Astrocyte (in vitro differentiated cells and primary cell): ENCODE measurements around the gene PLCB4. TPM values are rescaled to one million over a fixed set of nuclear protein-coding genes. Genes with fewer than 3 reads are reported as not detected.

Source experiments
- DNase-seq: peaks from one replicate; pipeline ENCODE4 v3.0.0-alpha.2; 2010; ENCODE audit warnings: low read depth
- FAIRE-seq: peaks from 2 replicates; lab custom pipeline; 2011; peaks lifted over from hg19 to GRCh38; lab: Jason Lieb, UNC
- H2AFZ ChIP-seq: 2 replicates; pipeline ENCODE4 v1.6.0; 2012; ENCODE audit warnings: low read depth, low read length, inconsistent platforms
- H3K27ac ChIP-seq: 2 replicates; pipeline ENCODE4 v1.5.1; 2011; ENCODE audit warnings: low read depth, low read length, inconsistent platforms
- H3K27me3 ChIP-seq: 2 replicates; pipeline ENCODE4 v1.6.0; 2011; ENCODE audit warnings: low read length, inconsistent platforms; ENCODE audit not compliant: insufficient read depth
- H3K36me3 ChIP-seq: 2 replicates; pipeline ENCODE4 v1.5.1; 2011; ENCODE audit warnings: low read length, inconsistent platforms; ENCODE audit not compliant: insufficient read depth
- H3K4me1 ChIP-seq: 2 replicates; pipeline ENCODE4 v1.5.1; 2011; ENCODE audit warnings: low read length, inconsistent platforms; ENCODE audit not compliant: insufficient read depth
- H3K4me2 ChIP-seq: 2 replicates; pipeline ENCODE4 v1.6.0; 2012; ENCODE audit warnings: low read length, inconsistent platforms
- H3K4me3 ChIP-seq: 2 replicates; pipeline ENCODE4 v1.5.1; 2011; ENCODE audit warnings: low read depth, mild to moderate bottlenecking, low read length, inconsistent platforms; ENCODE audit not compliant: insufficient read depth
- H3K79me2 ChIP-seq: 2 replicates; pipeline ENCODE4 v1.6.0; 2012; ENCODE audit warnings: mild to moderate bottlenecking, low read length, inconsistent platforms; ENCODE audit not compliant: insufficient read depth
- H3K9ac ChIP-seq: 2 replicates; pipeline ENCODE4 v1.6.0; 2012; ENCODE audit warnings: mild to moderate bottlenecking, low read length, inconsistent platforms
- H3K9me3 ChIP-seq: 2 replicates; pipeline ENCODE4 v1.5.1; 2012; ENCODE audit warnings: low read depth, mild to moderate bottlenecking, low read length, inconsistent platforms; ENCODE audit not compliant: insufficient read depth
- H4K20me1 ChIP-seq: 2 replicates; pipeline ENCODE4 v1.6.0; 2012; ENCODE audit warnings: low read length, inconsistent platforms; ENCODE audit not compliant: insufficient read depth
- H3K27ac Mint-ChIP-seq: one replicate; pipeline ENCODE4 v1.8.0; 2021; ENCODE audit warnings: mild to moderate bottlenecking, mixed read lengths; ENCODE audit not compliant: unreplicated experiment
- H3K27me3 Mint-ChIP-seq: one replicate; pipeline ENCODE4 v1.8.0; 2021; ENCODE audit warnings: low read depth, mixed read lengths; ENCODE audit not compliant: unreplicated experiment
- H3K36me3 Mint-ChIP-seq: one replicate; pipeline ENCODE4 v1.8.0; 2021; ENCODE audit warnings: low read depth, mixed read lengths; ENCODE audit not compliant: unreplicated experiment
- H3K4me1 Mint-ChIP-seq: one replicate; pipeline ENCODE4 v1.8.0; 2021; ENCODE audit warnings: low read depth, mixed read lengths; ENCODE audit not compliant: unreplicated experiment
- H3K4me3 Mint-ChIP-seq: one replicate; pipeline ENCODE4 v1.8.0; 2021; ENCODE audit warnings: mild to moderate bottlenecking, moderate library complexity, mixed read lengths; ENCODE audit not compliant: unreplicated experiment
- H3K9me3 Mint-ChIP-seq: one replicate; pipeline ENCODE4 v1.8.0; 2021; ENCODE audit warnings: mild to moderate bottlenecking, mixed read lengths; ENCODE audit not compliant: unreplicated experiment
- EZH2 ChIP-seq: IDR thresholded peaks from 2 replicates; pipeline ENCODE4 v1.6.1; 2012; ENCODE audit warnings: mild to moderate bottlenecking, low read length, inconsistent platforms; ENCODE audit not compliant: insufficient read depth
- total RNA-seq: library from RNA; stranded (reverse); gene quantifications from 2 replicates; pipeline ENCODE4 v1.2.1, GENCODE V29; 2021
- TF ChIP-seq, protein P1 (sequence below): IDR thresholded peaks from 2 replicates; pipeline ENCODE4 v1.5.1; 2011; ENCODE audit warnings: low read depth, mild to moderate bottlenecking, inconsistent platforms, low read length, moderate library complexity; ENCODE audit not compliant: insufficient read depth

Gene PLCB4
- total RNA-seq, 1 donor from 2014 or later = 58.2 TPM

DNA sequence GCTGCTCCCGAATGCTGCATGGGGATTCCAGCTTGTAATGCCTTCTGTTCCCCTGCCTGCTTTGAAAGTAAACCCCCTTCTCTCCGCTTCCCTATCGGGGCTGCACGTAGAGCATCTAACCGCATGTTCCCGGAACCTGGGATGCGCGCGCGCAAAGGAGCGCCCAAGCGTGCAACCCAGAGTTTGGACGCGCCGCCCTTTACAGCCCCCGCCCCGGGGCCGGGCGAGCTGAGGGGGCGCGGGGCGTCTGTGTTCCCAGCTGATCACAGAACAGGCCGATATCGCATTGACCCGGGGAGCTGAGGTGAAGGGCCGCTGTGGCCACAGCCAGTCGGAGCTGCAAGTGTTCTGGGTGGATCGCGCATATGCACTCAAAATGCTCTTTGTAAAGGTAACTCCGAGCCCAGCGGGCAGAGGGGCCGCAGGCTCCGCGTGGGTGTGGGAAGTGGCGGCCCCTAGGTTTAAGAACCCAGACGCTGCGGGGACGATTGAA lies 446.9 kb downstream of the PLCB4 start:
- peaks cover 3% of the 10 kb centered on the region for H3K4me1 ChIP-seq
- H2AFZ ChIP-seq = no peak overlapping the region
- Mint-ChIP-seq H3K27me3 (peaks cover 53% of the 10 kb centered on the region), H3K9me3 (peaks cover 3% of the 10 kb centered on the region), H3K27ac (no peak overlapping the region), H3K36me3 (no peaks in the 10 kb centered on the region), H3K4me1 (peaks cover 8% of the 10 kb centered on the region), H3K4me3 (peak overlapping the region; percentile 79)
- TF ChIP-seq, protein P1, sequence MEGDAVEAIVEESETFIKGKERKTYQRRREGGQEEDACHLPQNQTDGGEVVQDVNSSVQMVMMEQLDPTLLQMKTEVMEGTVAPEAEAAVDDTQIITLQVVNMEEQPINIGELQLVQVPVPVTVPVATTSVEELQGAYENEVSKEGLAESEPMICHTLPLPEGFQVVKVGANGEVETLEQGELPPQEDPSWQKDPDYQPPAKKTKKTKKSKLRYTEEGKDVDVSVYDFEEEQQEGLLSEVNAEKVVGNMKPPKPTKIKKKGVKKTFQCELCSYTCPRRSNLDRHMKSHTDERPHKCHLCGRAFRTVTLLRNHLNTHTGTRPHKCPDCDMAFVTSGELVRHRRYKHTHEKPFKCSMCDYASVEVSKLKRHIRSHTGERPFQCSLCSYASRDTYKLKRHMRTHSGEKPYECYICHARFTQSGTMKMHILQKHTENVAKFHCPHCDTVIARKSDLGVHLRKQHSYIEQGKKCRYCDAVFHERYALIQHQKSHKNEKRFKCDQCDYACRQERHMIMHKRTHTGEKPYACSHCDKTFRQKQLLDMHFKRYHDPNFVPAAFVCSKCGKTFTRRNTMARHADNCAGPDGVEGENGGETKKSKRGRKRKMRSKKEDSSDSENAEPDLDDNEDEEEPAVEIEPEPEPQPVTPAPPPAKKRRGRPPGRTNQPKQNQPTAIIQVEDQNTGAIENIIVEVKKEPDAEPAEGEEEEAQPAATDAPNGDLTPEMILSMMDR = no peak
- peak; percentile 69 for TF ChIP-seq EZH2
- peak overlapping the region; percentile 76 for H3K4me2 ChIP-seq
- H3K27me3 ChIP-seq = peaks cover 52% of the 10 kb centered on the region
- no peaks in the 10 kb centered on the region for H4K20me1 ChIP-seq
- H3K9me3 ChIP-seq = no peaks in the 10 kb centered on the region
- no peaks in the 10 kb centered on the region for H3K79me2 ChIP-seq
- no peak overlapping the region for H3K27ac ChIP-seq
- H3K9ac ChIP-seq = no peak overlapping the region
- DNase-seq = no peak
- H3K36me3 ChIP-seq = no peaks in the 10 kb centered on the region
- H3K4me3 ChIP-seq = peak overlapping the region; percentile 5
- FAIRE-seq = no peak

GRCh38 chr20:9516234-9516871 lies 447.5 kb downstream of the PLCB4 start:
- no peaks in the 10 kb centered on the region for H3K79me2 ChIP-seq
- H3K4me2 ChIP-seq = peak overlapping the region; percentile 76
- H3K27ac Mint-ChIP-seq = no peak overlapping the region
- DNase-seq = no peak
- peak overlapping the region; percentile 79 for H3K4me3 Mint-ChIP-seq
- peaks cover 8% of the 10 kb centered on the region for H3K4me1 Mint-ChIP-seq
- H3K4me3 ChIP-seq = no peak overlapping the region
- H3K9me3 ChIP-seq = no peaks in the 10 kb centered on the region
- peaks cover 3% of the 10 kb centered on the region for H3K4me1 ChIP-seq
- H3K27ac ChIP-seq = no peak overlapping the region
- no peak overlapping the region for H3K9ac ChIP-seq
- H3K27me3 Mint-ChIP-seq = peaks cover 53% of the 10 kb centered on the region
- TF ChIP-seq, protein P1 = no peak
- peak; percentile 59 for TF ChIP-seq EZH2
- FAIRE-seq = no peak
- H3K27me3 ChIP-seq = peaks cover 51% of the 10 kb centered on the region
- H4K20me1 ChIP-seq = no peaks in the 10 kb centered on the region
- H3K36me3 Mint-ChIP-seq = no peaks in the 10 kb centered on the region
- H3K9me3 Mint-ChIP-seq = peaks cover 3% of the 10 kb centered on the region
- no peaks in the 10 kb centered on the region for H3K36me3 ChIP-seq
- H2AFZ ChIP-seq = no peak overlapping the region
